GM13976 (cell line): Measurements from ENCODE around the gene BCKDK.

Experiments used
- DNase-seq: peaks from one replicate; pipeline ENCODE4 v3.0.0; 2012; ENCODE audit warnings: low spot score
- in situ Hi-C: fragments of 300-500 bp; cut with MboI; formaldehyde crosslinking; loops from one replicate; pipeline ENCODE4 v1.12.0; 2022; ENCODE audit warnings: low sequenced_read_pairs, mixed read lengths, inconsistent platforms; ENCODE audit not compliant: unreplicated experiment
- TF ChIP-seq, protein P1 (sequence below): IDR thresholded peaks from 2 replicates; pipeline ENCODE4 v1.5.1; 2012; ENCODE audit warnings: borderline replicate concordance, mild to moderate bottlenecking; ENCODE audit not compliant: insufficient read depth; ENCODE audit errors: extremely low read depth, missing control alignments, control extremely low read depth

The BCKDK gene

DNA sequence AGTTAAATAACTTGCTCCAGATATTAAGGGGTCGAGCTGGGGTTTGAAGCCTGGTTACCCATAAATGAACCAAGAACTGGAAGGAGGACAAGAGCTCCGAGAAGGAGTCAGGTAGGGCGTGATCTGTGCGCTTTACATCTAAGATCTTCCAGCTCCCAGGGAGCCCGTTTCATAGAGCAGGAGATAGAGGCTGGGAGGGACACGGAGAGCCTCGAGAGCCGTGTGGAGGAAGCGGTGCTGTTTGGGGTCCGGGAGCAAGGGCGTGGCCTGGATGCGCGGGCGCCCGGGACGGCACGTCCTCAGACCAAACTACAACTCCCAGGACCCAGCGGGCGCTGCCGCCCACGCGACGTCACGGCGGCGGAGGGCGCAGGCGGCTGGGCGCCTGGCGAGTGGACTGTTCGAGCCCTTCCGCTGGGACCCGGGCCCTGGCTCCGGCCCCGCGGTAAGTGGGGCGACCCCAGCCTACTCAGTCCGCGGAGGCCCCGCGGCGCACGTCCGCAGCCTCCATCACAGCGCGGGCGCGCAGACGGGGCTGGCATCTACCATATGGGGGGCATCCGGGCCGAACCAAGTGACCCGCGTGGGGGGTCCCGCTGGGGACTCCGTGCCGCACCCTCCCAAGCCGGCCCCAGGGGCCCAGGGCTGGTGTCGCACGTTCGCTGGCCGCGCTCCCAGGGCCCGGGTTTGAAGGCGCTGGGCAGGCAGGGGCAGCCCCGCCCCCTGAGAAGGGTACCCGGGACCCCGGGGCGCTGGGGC lies at the start of gene BCKDK:
Gene BCKDK (plus strand): TSS at position 352 of the 759 bp plus-strand sequence. CDS start 838 bp downstream, outside the sequence.
- in situ Hi-C loops: no loop called here
- TF ChIP-seq, protein P1, sequence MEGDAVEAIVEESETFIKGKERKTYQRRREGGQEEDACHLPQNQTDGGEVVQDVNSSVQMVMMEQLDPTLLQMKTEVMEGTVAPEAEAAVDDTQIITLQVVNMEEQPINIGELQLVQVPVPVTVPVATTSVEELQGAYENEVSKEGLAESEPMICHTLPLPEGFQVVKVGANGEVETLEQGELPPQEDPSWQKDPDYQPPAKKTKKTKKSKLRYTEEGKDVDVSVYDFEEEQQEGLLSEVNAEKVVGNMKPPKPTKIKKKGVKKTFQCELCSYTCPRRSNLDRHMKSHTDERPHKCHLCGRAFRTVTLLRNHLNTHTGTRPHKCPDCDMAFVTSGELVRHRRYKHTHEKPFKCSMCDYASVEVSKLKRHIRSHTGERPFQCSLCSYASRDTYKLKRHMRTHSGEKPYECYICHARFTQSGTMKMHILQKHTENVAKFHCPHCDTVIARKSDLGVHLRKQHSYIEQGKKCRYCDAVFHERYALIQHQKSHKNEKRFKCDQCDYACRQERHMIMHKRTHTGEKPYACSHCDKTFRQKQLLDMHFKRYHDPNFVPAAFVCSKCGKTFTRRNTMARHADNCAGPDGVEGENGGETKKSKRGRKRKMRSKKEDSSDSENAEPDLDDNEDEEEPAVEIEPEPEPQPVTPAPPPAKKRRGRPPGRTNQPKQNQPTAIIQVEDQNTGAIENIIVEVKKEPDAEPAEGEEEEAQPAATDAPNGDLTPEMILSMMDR: no peak
- DNase-seq: peak; percentile 94

DNA sequence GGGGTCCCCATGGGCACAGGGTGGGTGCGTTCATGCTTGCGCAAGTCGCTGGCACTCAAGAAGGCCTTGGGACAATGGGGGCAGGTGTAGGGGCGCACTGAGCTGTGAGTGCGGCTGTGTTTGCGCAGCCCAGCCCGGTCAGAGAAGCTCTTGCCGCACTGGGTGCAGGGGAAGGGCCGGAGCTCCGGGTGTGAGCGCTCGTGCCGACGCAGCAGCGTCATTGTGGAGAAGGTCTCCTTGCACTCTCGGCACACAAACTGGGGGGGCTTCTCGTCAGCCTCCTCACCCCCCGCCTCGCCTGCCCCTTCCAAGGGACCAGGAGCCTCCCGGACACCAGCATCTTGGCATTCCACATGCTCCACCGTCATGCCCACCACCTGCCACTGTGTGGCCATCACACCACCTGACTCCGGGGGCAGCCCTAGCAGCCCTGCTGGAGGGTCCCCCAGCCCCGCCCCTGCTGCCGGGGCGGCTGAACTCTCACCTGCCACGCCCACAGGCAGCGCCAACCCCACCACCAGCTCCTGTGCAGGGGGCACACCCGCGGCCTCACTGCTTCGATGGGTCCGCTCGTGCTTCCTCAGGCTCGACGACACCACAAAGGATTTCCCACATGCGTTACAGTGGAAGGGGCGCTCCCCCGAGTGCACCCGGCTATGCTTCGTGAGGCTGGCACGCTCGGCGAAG lies 46.9 kb upstream of the BCKDK start:
- in situ Hi-C loops: no loop called here
- DNase-seq: no peak
- TF ChIP-seq, protein P1: no peak

DNA sequence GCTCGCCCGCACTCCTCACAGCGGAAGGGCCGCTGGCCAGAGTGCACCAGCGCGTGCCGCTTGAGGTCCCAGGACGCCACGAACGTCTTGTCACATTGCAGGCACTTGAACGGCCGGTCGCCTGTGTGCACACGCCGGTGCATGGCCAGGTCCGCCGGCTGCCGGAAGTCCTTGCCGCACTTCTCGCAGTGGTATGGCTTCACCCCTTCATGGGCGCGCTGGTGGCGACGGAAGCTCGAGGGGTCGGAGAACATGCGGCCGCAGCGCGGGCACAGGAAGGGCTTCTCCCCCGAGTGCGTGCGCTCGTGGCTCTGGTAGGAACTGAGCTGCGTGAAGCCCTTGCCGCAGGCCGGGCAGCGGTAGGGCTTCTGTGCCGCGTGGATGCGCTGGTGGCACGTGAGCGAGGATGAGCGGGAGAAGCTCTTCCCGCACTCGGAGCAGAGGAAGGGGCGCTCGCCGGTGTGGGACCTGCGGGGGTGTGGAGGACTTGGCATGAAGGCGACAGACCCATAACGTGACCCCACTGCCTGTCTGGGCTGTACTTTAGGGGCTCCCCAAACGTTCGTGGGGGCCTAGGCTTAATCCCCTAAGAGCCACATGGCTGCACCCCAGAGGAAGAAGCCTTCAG lies 46.3 kb upstream of the BCKDK start:
- TF ChIP-seq, protein P1: no peak
- in situ Hi-C loops: no loop called here
- no peak for DNase-seq

DNA sequence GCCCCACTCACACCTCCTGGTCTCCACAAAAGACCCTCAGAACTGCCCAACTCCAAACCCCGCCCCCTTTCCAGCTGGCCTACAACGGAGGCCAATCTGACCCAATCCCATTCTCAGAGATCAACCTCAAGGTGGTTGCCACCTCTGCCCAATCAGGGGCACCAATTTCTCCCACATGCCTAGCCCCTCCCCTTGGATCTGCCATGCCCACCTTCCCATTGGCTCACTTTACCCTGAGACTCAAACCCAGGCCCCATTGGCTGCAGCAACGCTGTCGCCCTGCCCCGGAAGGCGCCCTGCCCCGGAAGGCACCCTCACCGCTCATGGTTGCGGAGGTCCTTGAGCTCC lies 44.7 kb upstream of the BCKDK start:
- DNase-seq: no peak
- in situ Hi-C loops: no loop called here
- TF ChIP-seq, protein P1: no peak

DNA sequence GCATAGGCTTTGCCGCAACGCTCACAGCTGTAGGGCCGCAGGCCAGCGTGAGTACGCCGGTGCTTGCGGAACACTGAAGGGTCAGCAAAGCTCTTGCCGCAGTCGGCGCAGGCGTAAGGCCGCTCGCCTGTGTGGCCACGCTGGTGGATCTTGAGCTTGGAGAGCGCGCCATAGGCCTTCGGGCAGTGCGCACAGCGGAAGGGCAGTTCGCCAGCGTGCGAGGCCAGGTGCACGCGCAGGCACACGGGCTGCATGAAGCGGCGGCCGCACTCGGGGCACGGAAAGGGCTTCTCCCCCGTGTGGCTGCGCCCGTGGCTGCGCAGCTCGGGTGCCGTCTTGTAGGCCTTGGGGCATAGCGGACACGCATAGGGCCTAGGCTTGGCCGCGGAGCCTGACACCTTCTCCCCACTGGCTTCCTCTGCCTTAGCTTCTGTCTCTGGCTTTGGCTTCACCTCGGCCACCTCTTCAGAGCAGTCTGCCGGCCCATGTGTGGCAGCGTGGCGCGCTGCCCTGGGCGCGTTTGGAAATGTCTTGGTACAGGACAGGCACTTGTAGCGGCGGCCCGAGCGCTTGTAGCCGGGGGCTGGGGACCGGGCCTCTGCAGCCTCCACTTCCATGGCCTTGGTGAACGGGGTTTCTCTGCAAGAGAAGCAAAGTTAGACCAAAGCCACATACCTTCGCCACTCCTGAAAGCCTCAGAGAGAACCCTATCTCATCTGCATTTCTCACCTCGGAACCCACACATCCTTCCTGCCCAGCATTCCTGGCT lies 44.2 kb upstream of the BCKDK start:
- no peak for DNase-seq
- TF ChIP-seq, protein P1: no peak
- in situ Hi-C loops: no loop called here

DNA sequence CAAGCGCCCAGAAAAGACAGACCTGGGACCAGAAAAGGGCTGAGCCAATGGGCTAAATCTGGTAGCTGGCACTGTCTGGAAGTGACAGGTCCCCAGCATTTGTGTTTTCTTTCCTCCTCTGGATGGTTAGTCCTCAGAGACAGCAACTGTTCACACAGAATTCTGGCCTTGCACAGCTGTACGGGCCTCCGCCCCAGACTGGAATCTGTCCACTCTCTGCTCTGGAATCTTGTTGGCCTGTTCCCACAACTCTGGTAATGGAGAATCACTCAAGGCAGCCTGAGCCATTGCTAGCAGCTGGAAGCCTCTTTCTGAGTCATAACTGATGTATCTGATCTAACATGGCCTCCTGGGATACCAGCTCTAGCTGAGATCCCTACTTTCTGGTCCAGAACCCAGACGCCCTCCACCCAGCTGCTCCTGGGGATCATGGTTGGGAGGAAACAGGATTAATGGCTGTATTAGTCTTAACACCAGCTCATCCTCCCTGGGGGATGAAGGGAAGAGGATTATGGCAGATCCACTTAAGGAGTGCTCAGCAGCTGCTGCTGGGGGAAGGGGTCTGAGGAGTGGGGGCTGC lies 43.2 kb upstream of the BCKDK start:
- no peak for DNase-seq
- in situ Hi-C loops: no loop called here
- TF ChIP-seq, protein P1: no peak
